NCI-H526 (cell line): ENCODE results near the gene GRM8.

Experiments used
- DNase-seq, 2 experiments: peaks; one replicate each; lab custom pipeline; 2025; lab: John Stamatoyannopoulos, UW

The GRM8 gene

DNA sequence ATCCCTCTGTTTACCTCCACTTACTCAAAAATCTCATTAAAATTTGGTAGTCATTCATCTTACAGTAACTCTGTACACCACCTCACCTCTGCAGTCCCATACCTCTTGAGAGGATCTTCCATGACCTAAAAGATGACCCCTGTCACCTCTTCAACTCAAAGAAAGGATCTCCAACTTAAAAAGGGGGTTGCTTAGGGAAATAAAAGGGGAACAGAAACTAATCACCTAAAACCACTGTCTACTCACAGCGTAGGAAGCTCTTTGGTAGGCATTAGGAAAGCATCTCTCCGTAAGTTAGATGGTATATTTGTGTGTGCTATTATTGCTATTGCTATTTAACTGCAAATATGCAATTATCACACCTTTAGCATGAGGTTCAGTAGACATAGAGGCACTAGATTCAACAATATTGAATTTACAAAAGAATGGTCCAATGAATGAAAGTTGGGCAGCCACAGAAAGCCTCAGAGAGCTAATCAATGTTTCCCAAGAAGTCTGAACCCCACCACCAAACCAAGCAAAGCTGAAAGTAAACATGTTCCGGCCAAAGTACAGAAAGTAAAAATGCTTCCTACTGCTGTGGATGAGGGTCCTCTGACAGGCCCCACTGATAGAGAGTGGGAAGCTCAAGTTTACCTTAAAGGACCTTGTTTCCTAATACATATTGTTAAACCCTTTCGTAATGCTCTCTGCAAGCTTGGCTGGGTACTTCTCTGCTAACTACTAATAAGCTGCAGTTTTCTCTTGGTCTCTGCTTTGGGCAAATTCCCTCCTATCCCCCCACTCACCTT, 105.8 kb downstream of the GRM8 start:
- DNase-seq, result no peak

- no peak for DNase-seq
Observed at GRCh38 chr7:127137146-127137545, 115.6 kb downstream of the GRM8 start.

GRCh38 chr7:127135871-127136485, 116.8 kb downstream of the GRM8 start:
- DNase-seq, result no peak

DNA sequence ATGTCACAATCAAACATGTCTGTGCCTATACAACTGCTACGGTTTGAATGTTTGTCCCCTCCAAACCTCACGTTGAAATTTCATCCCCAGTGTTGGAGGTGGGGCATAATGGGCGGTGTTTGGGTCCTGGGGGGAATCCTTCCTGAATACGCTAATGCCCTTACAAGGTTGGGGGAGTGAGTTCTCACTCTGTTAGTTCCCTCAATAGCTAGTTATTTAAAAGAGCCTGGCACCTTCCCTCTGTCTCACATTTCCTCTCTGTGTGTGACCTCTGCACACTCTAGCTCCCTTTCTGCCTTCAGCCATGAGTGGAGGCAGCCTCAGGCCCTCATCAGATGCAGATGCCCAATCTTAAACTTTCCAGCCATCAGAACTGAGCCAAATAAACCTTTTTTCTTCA, 129.5 kb downstream of the GRM8 start:
- no peak for DNase-seq

- DNase-seq, result no peak
Observed at GRCh38 chr7:127119517-127119916, 133.2 kb downstream of the GRM8 start.

DNA sequence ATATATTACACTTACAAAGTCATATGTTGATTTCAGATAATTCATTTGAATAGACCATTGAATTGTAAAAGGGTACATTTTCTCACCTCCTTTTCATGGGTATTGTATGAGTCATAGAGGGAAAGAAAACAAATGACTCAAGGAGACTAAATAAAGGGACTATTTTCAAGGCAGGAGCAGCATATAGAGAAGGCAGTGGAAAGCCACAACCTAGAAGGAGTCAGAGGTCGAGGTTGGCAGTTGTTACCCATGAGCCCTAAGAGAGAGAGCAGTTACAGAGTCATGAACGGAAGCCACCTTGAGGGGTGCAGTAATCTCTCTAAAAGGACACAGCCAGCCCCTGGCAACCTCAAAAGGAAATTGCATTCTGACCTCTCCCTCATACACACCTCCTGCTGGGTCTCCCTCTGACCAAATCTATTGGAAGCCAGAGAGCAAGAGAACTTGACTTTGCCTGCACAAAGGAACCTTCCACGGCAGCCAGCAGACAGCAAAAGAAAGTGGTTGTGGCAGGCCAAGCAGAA, 137.9 kb downstream of the GRM8 start:
- DNase-seq, result no peak

- DNase-seq, result peak in 1 of 2 experiments; percentile 41
Observed at GRCh38 chr7:127107601-127108007, 145.1 kb downstream of the GRM8 start.

GRCh38 chr7:127093340-127093739, 159.4 kb downstream of the GRM8 start:
- no peak for DNase-seq

DNA sequence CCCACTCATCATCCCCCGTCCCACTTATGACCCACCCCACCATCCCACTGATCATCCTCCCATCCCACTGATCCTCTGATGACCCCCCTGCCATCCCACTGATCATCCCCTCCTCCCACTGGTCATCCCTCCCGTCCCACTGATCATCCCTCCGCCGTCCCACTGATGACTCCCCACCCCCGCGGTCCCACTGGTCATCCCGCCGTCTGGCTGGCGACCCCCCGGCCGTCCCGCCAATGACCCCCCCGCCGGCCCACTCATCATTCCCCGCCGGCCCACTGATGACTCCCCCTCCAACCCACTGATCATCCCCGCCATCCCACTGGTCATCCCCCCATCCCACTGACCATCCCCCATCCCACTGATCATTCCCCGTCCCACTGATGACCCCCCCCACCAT, 161.1 kb downstream of the GRM8 start:
- no peak for DNase-seq

- no peak for DNase-seq
Observed at GRCh38 chr7:127089146-127089545, 163.6 kb downstream of the GRM8 start.

DNA sequence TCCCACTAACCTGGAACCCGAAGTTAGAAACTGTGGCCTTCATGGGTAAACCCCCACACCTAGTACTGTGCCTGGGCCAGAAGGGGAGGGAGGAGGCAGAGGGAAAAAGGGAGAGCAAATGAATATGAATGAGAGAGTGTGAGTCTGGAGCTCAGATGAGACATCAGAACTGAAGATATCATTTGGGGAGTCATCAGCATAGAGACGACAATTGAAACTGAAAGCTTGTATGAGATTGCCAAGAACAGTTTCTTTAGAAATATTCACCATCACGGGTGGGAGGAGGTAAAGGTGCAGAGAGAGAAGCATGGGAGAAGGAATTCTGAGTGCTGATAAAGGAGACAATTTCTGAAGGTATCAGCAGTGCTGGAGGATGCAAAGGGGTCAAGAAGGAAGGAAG, 171.2 kb downstream of the GRM8 start:
- no peak for DNase-seq

- no peak for DNase-seq
Observed at GRCh38 chr7:127080576-127080975, 172.2 kb downstream of the GRM8 start.

DNA sequence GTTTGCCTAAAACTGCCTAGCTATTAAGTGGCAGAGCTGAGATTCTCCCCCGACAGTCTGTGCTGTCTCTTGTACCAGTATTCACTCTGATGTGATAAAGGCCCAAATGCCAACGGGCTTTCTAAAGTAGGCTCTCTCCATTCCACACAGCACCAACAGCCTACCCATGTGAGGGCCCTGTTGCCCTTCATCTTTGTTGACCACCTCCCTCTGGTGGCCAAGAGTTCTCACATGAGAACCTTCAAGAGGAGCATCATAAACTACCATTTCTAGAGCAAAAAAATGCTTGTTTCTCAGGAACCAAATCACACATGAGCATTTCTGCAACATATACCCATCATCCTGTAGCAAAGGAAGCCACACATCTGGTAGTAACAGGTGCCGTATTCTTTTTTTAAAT, 185.8 kb downstream of the GRM8 start:
- DNase-seq, result no peak

- DNase-seq, result no peak
Observed at GRCh38 chr7:127059475-127059874, 193.3 kb downstream of the GRM8 start.

DNA sequence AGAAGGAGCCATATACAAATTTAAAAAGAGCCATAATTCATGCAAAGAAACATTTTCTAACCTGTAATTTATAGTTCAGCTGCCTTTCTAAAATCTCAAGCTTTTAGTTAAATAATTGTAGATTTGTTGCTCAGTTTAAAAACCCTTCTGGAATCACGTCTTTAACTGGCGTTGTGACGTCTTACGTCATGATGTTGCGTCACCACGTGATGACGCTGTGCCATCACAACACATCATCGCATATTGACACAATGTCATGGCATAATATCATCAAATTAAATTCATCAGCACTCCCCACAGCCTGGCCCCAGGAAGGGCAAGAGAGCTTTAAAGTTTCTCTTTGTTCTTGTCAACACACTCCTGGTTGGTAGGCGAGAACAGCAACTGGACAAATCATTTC, 194.8 kb downstream of the GRM8 start:
- DNase-seq, result no peak

DNA sequence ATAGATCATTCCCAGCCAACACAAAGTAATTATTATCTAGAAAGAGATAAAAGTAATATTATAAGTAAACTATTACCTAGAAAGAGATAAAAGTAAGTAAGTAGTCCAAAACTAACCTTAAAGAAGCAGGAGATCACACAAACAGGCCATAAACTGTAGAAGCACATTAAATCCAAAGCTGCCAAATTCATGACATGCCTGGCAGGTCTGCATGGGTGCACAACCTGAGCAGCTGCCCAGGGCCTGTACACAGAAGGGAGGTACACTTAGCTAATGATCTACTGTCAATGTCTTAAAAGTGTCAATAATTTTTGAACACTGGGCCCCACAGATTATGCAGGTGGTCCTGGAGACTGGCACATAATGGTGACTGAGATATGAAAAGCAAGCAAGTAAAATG, 196.5 kb downstream of the GRM8 start:
- DNase-seq, result no peak

DNA sequence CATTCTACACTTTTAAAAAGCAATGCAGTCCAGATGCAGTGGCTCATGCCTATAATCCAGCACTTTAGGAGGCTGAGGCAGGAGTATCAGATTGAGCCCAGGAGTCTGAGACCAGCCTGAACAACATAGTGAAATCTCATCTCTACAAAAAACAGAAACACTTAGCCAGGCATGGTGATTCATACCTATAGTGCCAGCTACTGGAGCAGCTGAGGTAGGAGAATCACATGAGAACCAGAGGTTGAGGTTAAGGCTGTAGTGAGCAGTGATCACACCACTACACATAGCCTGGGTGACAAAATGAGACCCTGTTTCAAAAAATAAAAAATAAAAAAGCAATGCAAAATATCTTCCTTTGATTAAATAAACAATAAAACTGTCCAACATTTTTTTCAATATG, 205.2 kb downstream of the GRM8 start:
- DNase-seq, result no peak

GRCh38 chr7:127041689-127042452, 210.9 kb downstream of the GRM8 start:
- peak in 1 of 2 experiments; percentile 20 for DNase-seq

DNA sequence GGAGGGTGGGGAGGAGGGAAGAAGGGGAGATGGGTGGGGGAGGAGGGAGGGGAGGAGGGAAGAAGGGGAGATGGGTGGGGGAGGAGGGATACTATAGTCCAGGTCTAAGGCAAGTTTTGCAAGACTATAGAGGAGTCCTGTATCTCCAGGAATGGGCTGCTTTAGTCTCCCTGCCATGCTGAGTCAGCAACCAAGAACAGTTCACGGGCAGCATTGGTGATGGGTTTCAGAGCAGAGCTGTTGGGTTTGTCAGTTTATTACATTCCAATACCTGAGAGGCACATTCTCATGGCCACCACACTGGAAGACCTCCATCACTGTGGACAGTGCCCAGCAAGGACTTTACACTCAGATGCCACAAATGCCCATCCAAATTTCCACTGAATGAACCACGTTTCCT, 212.7 kb downstream of the GRM8 start:
- DNase-seq, result no peak

GRCh38 chr7:127039541-127039940, 213.2 kb downstream of the GRM8 start:
- DNase-seq, result no peak

DNA sequence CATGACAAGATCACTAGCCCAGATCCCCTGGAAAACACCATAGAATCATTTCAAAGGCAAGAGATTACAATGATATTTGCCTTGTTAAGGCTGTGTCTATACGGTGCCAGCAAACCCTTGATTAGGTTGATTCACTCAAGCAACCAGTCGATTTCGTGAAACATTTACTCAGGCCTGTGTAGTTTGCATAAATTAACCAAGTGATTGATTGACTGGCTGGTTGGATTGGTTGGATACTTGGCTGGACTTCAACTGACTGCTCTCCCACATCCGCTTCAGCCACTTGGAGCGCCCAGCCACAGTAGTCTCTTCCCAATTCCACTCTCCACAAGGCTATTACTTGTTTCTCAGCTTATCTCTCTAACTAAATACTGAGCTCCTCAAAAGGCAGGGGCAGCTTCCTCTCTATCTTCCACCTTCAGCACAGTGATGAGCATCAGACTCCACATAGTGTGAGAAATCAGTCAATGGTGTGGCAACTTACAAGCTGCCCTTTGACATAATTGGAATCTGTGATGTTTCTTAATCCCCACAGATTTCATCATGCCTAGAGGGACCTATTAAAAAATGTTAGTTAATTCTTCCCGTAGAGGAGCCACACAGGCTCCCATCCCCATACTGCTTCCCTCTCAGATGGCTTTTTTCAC, 217.4 kb downstream of the GRM8 start:
- DNase-seq, result no peak

- DNase-seq, result no peak
Observed at GRCh38 chr7:127034186-127034806, 218.4 kb downstream of the GRM8 start.
